Neural cell (in vitro differentiated cells): ENCODE results near the gene FBXL22. TPM values are rescaled to one million over a fixed set of nuclear protein-coding genes. Genes with fewer than 3 reads are reported as not detected.

Source experiments
- H2AFZ ChIP-seq: fragments of 200-600, 300-800 bp; sonication (generic), shearing (Covaris generic); 2 replicates; pipeline ENCODE4 v1.6.0; 2014; ENCODE audit warnings: low read depth, mild to moderate bottlenecking, antibody characterized with exemption, low read length, moderate library complexity
- H3F3A ChIP-seq: fragments of 200-600 bp; shearing (Covaris generic); 2 replicates; pipeline ENCODE4 v1.6.1; 2016; ENCODE audit warnings: mild to moderate bottlenecking, moderate library complexity, mixed read lengths, antibody characterized with exemption, low read length; ENCODE audit not compliant: insufficient read depth, poor library complexity, severe bottlenecking
- H3K27ac ChIP-seq: fragments of 200-600, 300-800 bp; sonication (generic), shearing (Covaris generic); 2 replicates; pipeline ENCODE4 v1.5.1; 2014; ENCODE audit warnings: mild to moderate bottlenecking, low read length, moderate library complexity
- H3K27me3 ChIP-seq: fragments of 300-800, 200-600 bp; sonication (generic), shearing (Covaris generic); 2 replicates; pipeline ENCODE4 v1.6.0; 2014; ENCODE audit warnings: mild to moderate bottlenecking, low read depth, low read length, moderate library complexity; ENCODE audit not compliant: insufficient read depth
- H3K36me3 ChIP-seq: fragments of 300-800, 200-600 bp; sonication (generic), shearing (Covaris generic); 2 replicates; pipeline ENCODE4 v1.5.1; 2014; ENCODE audit warnings: mild to moderate bottlenecking, antibody characterized with exemption, low read length, moderate library complexity; ENCODE audit not compliant: insufficient read depth
- H3K4me2 ChIP-seq: fragments of 300-800, 200-600 bp; sonication (generic), shearing (Covaris generic); 2 replicates; pipeline ENCODE4 v1.6.0; 2014; ENCODE audit warnings: mild to moderate bottlenecking, low read length
- H3K4me3 ChIP-seq: fragments of 300-800, 200-600 bp; sonication (generic), shearing (Covaris generic); 2 replicates; pipeline ENCODE4 v1.5.1; 2014; ENCODE audit warnings: mild to moderate bottlenecking, low read length, moderate library complexity
- H3K79me2 ChIP-seq: fragments of 200-600 bp; shearing (Covaris generic); replicated peaks from 2 replicates; pipeline ENCODE4 v1.6.0; 2014; ENCODE audit warnings: mild to moderate bottlenecking, low read length, moderate library complexity; ENCODE audit not compliant: insufficient read depth
- H3K9ac ChIP-seq: fragments of 300-800, 200-600 bp; sonication (generic), shearing (Covaris generic); 2 replicates; pipeline ENCODE4 v1.6.1; 2016; ENCODE audit warnings: mild to moderate bottlenecking, low read length, mixed read lengths
- H3K9me2 ChIP-seq: fragments of 200-600 bp; shearing (Covaris generic); 2 replicates; pipeline ENCODE4 v1.6.1; 2016; ENCODE audit warnings: mild to moderate bottlenecking, low read length, mixed read lengths; ENCODE audit not compliant: insufficient read depth
- H3K9me3 ChIP-seq: fragments of 200-600, 300-800 bp; sonication (generic), shearing (Covaris generic); 2 replicates; pipeline ENCODE4 v1.6.1; 2016; ENCODE audit warnings: mild to moderate bottlenecking, mixed run types, low read length, moderate library complexity, mixed read lengths
- H4K20me1 ChIP-seq: fragments of 200-600 bp; shearing (Covaris generic); 2 replicates; pipeline ENCODE4 v1.6.1; 2016; ENCODE audit warnings: mild to moderate bottlenecking, mixed run types; ENCODE audit not compliant: insufficient read depth
- EP300 ChIP-seq: fragments of 450-650 bp; conservative IDR thresholded peaks from 2 replicates; pipeline ENCODE4 v1.6.1; 2014; ENCODE audit warnings: antibody characterized with exemption, mild to moderate bottlenecking, moderate library complexity; ENCODE audit not compliant: poor library complexity, severe bottlenecking
- EZH2 ChIP-seq: fragments of 200-600, 300-800 bp; shearing (Covaris generic), sonication (generic); IDR thresholded peaks from 2 replicates; pipeline ENCODE4 v1.6.1; 2014; ENCODE audit warnings: antibody characterized with exemption, low read length, borderline replicate concordance, mild to moderate bottlenecking; ENCODE audit not compliant: insufficient read depth, poor library complexity, severe bottlenecking
- MXI1 ChIP-seq: fragments of 450-650 bp; conservative IDR thresholded peaks from 2 replicates; pipeline ENCODE4 v1.6.1; 2014; ENCODE audit warnings: antibody characterized with exemption, mild to moderate bottlenecking; ENCODE audit not compliant: poor library complexity, severe bottlenecking
- POLR2AphosphoS5 ChIP-seq: IDR thresholded peaks from 2 replicates; pipeline ENCODE4 v1.6.1; 2012
- RAD21 ChIP-seq: fragments of 450-650 bp; conservative IDR thresholded peaks from 2 replicates; pipeline ENCODE4 v1.6.1; 2014; ENCODE audit warnings: antibody characterized with exemption, mild to moderate bottlenecking, moderate library complexity
- SMC3 ChIP-seq: fragments of 450-650 bp; conservative IDR thresholded peaks from 2 replicates; pipeline ENCODE4 v1.6.1; 2014; ENCODE audit warnings: antibody characterized with exemption, mild to moderate bottlenecking, moderate library complexity; ENCODE audit not compliant: poor library complexity
- TAF1 ChIP-seq: IDR thresholded peaks from 2 replicates; pipeline ENCODE4 v1.6.1; 2012; ENCODE audit warnings: low read depth
- polyA plus RNA-seq: library from polyadenylated mRNA; depleted of rRNA; stranded (reverse); fragments of >200 nt; gene quantifications from 2 replicates; pipeline ENCODE4 v1.2.3, GENCODE V29; 2014
- TF ChIP-seq, protein P1 (sequence below): IDR thresholded peaks from 2 replicates; pipeline ENCODE4 v1.6.1; 2012; ENCODE audit warnings: borderline replicate concordance
- TF ChIP-seq, protein P2 (sequence below): fragments of 450-650 bp; IDR thresholded peaks from 2 replicates; pipeline ENCODE4 v1.5.1; 2014; ENCODE audit warnings: antibody characterized with exemption, mild to moderate bottlenecking, moderate library complexity; ENCODE audit not compliant: poor library complexity, severe bottlenecking

The FBXL22 gene
- polyA plus RNA-seq, 1 donor from 2014 or later: 0.41 TPM

DNA sequence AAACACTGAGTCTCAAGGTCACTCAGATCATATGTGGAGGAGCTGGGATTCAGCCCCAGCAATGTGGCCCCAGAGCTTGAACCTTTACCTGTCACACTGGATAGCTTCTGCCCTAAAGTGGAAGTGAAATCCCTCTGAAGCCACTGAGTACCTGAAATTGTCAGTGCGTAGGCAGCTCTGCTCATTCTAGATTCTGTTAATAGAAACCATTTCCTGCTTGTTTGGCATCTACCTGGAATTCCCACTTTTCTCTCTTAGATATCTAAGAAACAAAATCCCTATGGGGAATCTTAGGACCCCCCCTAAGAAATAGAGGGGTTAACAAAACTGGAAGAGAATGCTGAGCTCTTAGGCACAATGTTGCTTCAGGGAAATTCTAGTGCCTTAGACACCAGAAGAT, 29.8 kb downstream of the FBXL22 start:
- Histone ChIP-seq H4K20me1 (no peaks in the 10 kb centered on the region), H3K9me3 (no peaks in the 10 kb centered on the region), H3K9ac (no peak overlapping the region), H3K27me3 (no peaks in the 10 kb centered on the region), H3K36me3 (peaks cover 14% of the 10 kb centered on the region), H3K79me2 (no peaks in the 10 kb centered on the region), H3K4me3 (no peak overlapping the region), H3F3A (no peaks in the 10 kb centered on the region), H3K9me2 (no peaks in the 10 kb centered on the region), H3K4me2 (no peak overlapping the region), H2AFZ (no peak overlapping the region), H3K27ac (no peak overlapping the region)
- TF ChIP-seq SMC3: no peak
- no peak for TF ChIP-seq EZH2
- no peak for TF ChIP-seq RAD21
- TF ChIP-seq, protein P1, sequence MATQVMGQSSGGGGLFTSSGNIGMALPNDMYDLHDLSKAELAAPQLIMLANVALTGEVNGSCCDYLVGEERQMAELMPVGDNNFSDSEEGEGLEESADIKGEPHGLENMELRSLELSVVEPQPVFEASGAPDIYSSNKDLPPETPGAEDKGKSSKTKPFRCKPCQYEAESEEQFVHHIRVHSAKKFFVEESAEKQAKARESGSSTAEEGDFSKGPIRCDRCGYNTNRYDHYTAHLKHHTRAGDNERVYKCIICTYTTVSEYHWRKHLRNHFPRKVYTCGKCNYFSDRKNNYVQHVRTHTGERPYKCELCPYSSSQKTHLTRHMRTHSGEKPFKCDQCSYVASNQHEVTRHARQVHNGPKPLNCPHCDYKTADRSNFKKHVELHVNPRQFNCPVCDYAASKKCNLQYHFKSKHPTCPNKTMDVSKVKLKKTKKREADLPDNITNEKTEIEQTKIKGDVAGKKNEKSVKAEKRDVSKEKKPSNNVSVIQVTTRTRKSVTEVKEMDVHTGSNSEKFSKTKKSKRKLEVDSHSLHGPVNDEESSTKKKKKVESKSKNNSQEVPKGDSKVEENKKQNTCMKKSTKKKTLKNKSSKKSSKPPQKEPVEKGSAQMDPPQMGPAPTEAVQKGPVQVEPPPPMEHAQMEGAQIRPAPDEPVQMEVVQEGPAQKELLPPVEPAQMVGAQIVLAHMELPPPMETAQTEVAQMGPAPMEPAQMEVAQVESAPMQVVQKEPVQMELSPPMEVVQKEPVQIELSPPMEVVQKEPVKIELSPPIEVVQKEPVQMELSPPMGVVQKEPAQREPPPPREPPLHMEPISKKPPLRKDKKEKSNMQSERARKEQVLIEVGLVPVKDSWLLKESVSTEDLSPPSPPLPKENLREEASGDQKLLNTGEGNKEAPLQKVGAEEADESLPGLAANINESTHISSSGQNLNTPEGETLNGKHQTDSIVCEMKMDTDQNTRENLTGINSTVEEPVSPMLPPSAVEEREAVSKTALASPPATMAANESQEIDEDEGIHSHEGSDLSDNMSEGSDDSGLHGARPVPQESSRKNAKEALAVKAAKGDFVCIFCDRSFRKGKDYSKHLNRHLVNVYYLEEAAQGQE: no peak
- TF ChIP-seq POLR2AphosphoS5: no peak
- TF ChIP-seq MXI1: no peak
- no peak for TF ChIP-seq TAF1
- TF ChIP-seq EP300: no peak
- TF ChIP-seq, protein P2, sequence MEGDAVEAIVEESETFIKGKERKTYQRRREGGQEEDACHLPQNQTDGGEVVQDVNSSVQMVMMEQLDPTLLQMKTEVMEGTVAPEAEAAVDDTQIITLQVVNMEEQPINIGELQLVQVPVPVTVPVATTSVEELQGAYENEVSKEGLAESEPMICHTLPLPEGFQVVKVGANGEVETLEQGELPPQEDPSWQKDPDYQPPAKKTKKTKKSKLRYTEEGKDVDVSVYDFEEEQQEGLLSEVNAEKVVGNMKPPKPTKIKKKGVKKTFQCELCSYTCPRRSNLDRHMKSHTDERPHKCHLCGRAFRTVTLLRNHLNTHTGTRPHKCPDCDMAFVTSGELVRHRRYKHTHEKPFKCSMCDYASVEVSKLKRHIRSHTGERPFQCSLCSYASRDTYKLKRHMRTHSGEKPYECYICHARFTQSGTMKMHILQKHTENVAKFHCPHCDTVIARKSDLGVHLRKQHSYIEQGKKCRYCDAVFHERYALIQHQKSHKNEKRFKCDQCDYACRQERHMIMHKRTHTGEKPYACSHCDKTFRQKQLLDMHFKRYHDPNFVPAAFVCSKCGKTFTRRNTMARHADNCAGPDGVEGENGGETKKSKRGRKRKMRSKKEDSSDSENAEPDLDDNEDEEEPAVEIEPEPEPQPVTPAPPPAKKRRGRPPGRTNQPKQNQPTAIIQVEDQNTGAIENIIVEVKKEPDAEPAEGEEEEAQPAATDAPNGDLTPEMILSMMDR: no peak

DNA sequence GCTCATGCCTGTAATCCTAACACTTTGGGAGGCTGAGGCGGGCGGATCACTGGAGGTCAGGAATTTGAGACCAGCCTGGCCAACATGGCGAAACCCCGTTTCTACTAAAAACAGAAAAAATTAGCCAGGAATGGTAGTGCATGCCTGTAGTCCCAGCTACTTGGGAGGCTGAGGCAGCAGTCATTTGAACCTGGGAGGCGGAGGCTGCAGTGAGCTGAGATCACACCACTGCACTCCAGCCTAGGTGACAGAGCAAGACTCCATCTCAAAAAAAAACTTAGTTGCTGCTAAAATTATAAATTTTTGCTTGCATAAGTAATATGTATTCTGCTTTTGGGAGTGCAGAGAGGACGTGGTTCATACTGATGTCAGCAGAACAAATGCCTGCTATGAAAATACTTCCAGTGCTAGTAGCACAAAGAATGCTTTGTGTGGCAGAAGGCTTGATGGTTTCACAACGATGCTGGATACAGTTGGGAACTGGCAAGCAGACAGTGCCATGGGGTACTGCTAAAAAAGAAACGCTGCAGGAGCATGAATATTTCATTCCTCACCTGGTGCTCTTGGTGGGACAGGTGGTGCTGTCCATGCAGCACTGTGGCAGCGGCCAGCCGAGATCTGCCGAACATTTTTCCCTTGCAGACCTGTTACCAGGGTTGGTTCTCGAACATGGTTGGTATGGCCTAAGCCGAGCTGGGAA, 31.1 kb downstream of the FBXL22 start:
- Histone ChIP-seq H3K36me3 (peaks cover 18% of the 10 kb centered on the region), H3K4me3 (no peak overlapping the region), H3K27ac (no peak overlapping the region)

More for the DNA sequence above, 31.1 kb downstream of the FBXL22 start:
- no peak for TF ChIP-seq RAD21
- TF ChIP-seq TAF1: no peak
- TF ChIP-seq, protein P1: no peak
- TF ChIP-seq EP300: no peak
- no peak for TF ChIP-seq POLR2AphosphoS5
- TF ChIP-seq, protein P2: no peak
- no peak for TF ChIP-seq SMC3
- no peak for TF ChIP-seq EZH2
- TF ChIP-seq MXI1: no peak
- no peak overlapping the region for H3K4me2 ChIP-seq
- no peaks in the 10 kb centered on the region for H3K79me2 ChIP-seq
- H3K9me3 ChIP-seq: no peaks in the 10 kb centered on the region
- H3K9ac ChIP-seq: no peak overlapping the region
- H3K27me3 ChIP-seq: no peaks in the 10 kb centered on the region
- no peaks in the 10 kb centered on the region for H4K20me1 ChIP-seq
- H2AFZ ChIP-seq: no peak overlapping the region
- no peaks in the 10 kb centered on the region for H3F3A ChIP-seq
- no peaks in the 10 kb centered on the region for H3K9me2 ChIP-seq
